22Rv1 (cell line): ENCODE results near the gene VTI1A.
"Not testable (repeated sequence)": the region's sequence is repeated elsewhere in the genome, so short reads cannot be mapped to it uniquely, and the experiment has no call there.

Source experiments
- H3K27ac ChIP-seq: fragments of 450-650 bp; 2 replicates; pipeline ENCODE4 v1.5.1; 2017
- ZFX ChIP-seq: fragments of 450-650 bp; IDR thresholded peaks from 2 replicates; pipeline ENCODE4 v1.6.1; 2017; ENCODE audit warnings: antibody characterized with exemption, borderline replicate concordance
- TF ChIP-seq, protein P1 (sequence below): fragments of 450-650 bp; IDR thresholded peaks from 2 replicates; pipeline ENCODE4 v1.5.1; 2017; ENCODE audit warnings: mild to moderate bottlenecking

The VTI1A gene

DNA sequence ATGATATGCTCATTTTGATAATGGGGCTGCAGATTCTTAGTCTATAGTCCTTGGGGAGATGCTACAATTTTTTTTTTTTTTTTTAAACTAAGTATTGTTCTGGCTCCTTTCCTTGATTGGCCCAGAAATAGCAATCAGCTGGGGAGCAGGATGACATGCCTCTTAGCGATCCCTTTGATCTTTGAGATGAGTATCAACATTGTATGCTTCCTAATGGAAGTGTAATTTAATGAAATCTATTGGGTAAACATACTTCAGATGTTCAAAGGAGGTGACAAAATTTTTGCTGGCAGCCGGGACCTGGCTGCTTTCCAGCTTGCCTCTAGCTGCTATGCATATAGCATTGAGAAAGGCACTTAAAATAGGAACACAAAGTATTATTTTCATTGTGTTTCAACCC, 43.5 kb downstream of the VTI1A start:
- no peak overlapping the region for H3K27ac ChIP-seq
- TF ChIP-seq, protein P1, sequence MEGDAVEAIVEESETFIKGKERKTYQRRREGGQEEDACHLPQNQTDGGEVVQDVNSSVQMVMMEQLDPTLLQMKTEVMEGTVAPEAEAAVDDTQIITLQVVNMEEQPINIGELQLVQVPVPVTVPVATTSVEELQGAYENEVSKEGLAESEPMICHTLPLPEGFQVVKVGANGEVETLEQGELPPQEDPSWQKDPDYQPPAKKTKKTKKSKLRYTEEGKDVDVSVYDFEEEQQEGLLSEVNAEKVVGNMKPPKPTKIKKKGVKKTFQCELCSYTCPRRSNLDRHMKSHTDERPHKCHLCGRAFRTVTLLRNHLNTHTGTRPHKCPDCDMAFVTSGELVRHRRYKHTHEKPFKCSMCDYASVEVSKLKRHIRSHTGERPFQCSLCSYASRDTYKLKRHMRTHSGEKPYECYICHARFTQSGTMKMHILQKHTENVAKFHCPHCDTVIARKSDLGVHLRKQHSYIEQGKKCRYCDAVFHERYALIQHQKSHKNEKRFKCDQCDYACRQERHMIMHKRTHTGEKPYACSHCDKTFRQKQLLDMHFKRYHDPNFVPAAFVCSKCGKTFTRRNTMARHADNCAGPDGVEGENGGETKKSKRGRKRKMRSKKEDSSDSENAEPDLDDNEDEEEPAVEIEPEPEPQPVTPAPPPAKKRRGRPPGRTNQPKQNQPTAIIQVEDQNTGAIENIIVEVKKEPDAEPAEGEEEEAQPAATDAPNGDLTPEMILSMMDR: no peak
- no peak for TF ChIP-seq ZFX

DNA sequence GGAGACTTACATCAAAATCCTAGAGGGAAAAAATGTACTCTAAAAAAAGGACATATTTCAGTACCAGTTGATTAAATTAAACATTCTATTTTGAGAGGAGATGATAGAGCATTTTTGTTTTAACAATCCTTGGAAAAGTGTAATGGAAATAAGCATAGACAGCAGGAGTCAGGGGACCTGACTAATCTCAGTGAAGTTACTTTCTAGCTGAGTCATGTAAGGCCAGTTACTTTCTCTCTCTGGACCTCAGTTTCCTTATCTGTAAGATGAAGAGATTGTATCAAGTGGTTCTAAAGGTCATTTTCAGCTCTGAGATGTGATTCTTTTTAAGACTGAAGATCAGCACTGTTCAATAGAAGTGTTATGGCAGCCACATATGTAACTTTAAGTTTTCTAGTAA, 44.1 kb downstream of the VTI1A start:
- no peak overlapping the region for H3K27ac ChIP-seq
- TF ChIP-seq ZFX: no peak
- TF ChIP-seq, protein P1: no peak

GRCh38 chr10:112492736-112493135, 45.7 kb downstream of the VTI1A start:
- TF ChIP-seq ZFX: no peak
- TF ChIP-seq, protein P1: no peak
- no peak overlapping the region for H3K27ac ChIP-seq

- no peak for TF ChIP-seq ZFX
- TF ChIP-seq, protein P1: no peak
- H3K27ac ChIP-seq: no peak overlapping the region
Measured at GRCh38 chr10:112497347-112497950, 50.4 kb downstream of the VTI1A start.

GRCh38 chr10:112498806-112499205, 51.8 kb downstream of the VTI1A start:
- H3K27ac ChIP-seq: no peak overlapping the region
- TF ChIP-seq, protein P1: no peak
- TF ChIP-seq ZFX: no peak

DNA sequence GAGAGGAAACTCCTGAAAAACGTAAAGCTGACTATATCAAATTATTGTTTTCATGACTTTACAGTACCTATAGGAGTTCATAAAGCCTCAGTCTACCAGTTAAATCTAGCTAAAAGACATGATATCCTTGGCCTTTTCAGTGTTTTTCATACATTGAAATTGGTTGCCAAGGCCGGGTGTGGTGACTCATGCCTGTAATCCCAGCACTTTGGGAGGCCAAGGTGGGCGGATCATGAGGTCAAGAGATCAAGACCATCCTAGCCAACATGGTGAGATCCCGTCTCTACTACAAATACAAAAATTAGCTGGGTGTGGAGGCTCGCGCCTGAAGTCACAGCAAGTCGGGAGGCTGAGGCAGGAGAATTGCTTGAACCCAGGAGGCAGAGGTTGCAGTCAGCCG, 53.0 kb downstream of the VTI1A start:
- H3K27ac ChIP-seq: not testable (repeated sequence)

DNA sequence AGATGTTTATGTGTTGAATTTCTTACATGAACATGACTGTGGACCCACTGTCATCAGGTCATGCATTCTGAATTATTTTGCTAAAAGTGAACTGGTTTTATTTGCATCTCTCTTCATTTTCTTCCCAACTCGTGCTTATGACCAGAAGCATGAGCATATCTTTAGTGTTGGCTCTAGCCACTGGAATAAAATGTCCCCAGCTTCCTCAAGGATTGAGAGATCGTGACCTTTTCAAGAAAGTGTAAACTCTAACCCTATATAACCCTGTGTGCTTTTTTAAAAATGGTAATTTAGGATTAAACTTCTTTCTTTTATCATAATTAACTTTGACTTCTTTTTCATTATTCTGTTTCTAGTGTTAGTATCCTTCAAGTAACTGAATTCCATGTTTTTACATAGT, 55.5 kb downstream of the VTI1A start:
- no peak overlapping the region for H3K27ac ChIP-seq
- TF ChIP-seq ZFX: no peak
- TF ChIP-seq, protein P1: no peak

- no peak for TF ChIP-seq ZFX
- TF ChIP-seq, protein P1: no peak
- no peak overlapping the region for H3K27ac ChIP-seq
Measured at GRCh38 chr10:112503643-112504042, 56.6 kb downstream of the VTI1A start.
